Heart right ventricle (tissue), 16 donors: ENCODE data around the gene PABPC3. TPM values are rescaled to one million over a fixed set of nuclear protein-coding genes. Genes with fewer than 3 reads are reported as not detected.

Experiments used
- ATAC-seq, 8 donors: fragments of 200-7000 bp; cut with Tn5 transposase; one replicate each; pipeline ENCODE4 v1.9.1; 2020; ENCODE audit warnings: mild to moderate bottlenecking in 8 of 8, moderate library complexity in 8 of 8, moderate number of reproducible peaks in 1 of 8
- DNase-seq, 2 donors: peaks; one replicate each; pipeline ENCODE4 v3.0.0-alpha.2; 2020
- H3K27ac ChIP-seq, 10 donors: fragments of 200-600 bp; sonication (generic) in 2 of 10; one replicate each; pipeline versions ENCODE4 v1.5.0 to v1.8.0; 2020 to 2022; ENCODE audit warnings: mild to moderate bottlenecking in 3 of 10
- H3K27me3 ChIP-seq, 7 donors: fragments of 200-600 bp; one replicate each; pipeline ENCODE4 v1.8.0; 2021 to 2022; ENCODE audit warnings: mild to moderate bottlenecking in 2 of 7
- H3K36me3 ChIP-seq, 9 donors: fragments of 200-600 bp; sonication (generic) in 1 of 9; one replicate each; pipeline versions ENCODE4 v1.5.0 to v1.8.0; 2020 to 2022; ENCODE audit warnings: mild to moderate bottlenecking in 2 of 9
- H3K4me1 ChIP-seq, 9 donors: fragments of 200-600 bp; sonication (generic) in 1 of 9; one replicate each; pipeline versions ENCODE4 v1.5.0 to v1.8.0; 2020 to 2022; ENCODE audit warnings: mild to moderate bottlenecking in 4 of 9
- H3K4me3 ChIP-seq, 10 donors: fragments of 200-600 bp; sonication (generic) in 2 of 10; one replicate each; pipeline versions ENCODE4 v1.5.0 to v1.8.0; 2020 to 2022; ENCODE audit warnings: mild to moderate bottlenecking in 7 of 10, moderate library complexity in 2 of 10
- H3K9me3 ChIP-seq, 11 donors: fragments of 200-600 bp in 10 of 11; sonication (generic) in 2 of 11; one replicate each; pipeline versions ENCODE4 v1.5.0 to v1.8.0; 2013 to 2022; ENCODE audit warnings: mild to moderate bottlenecking in 2 of 11, control low read depth in 1 of 11, moderate library complexity in 1 of 11
- CTCF ChIP-seq, 9 donors: fragments of 200-600 bp; sonication (generic) in 2 of 9; IDR thresholded peaks; one replicate each; pipeline versions ENCODE4 v1.5.0 to v1.8.0; 2021 to 2022; ENCODE audit warnings: antibody characterized with exemption in 9 of 9, mild to moderate bottlenecking in 5 of 9, moderate library complexity in 1 of 9
- WGBS, 2 donors: extraction: QIAGEN DNeasy Blood & Tissue Kit; methylation state at CpG; one replicate each; pipeline ENCODE4 v1.1.7; 2013; ENCODE audit warnings: inconsistent platforms in 1 of 2; 5-methylcytosine and 5-hydroxymethylcytosine counted together
- intact Hi-C, 10 donors: fragments of 100-400 bp; cut with DNase I; formaldehyde crosslinking; loops; one replicate each; pipeline versions ENCODE4 v1.11.1 to v1.14.2; 2022
- polyA plus RNA-seq, 2 donors: library from polyadenylated mRNA; stranded (reverse); fragments of 200-250 nt; gene quantifications; one replicate each; pipeline ENCODE4 v1.2.3, GENCODE V29; 2013
- total RNA-seq, 10 donors: library from RNA; stranded (reverse); fragmentation: NEBNext Ultra II Directional in 3 of 10; extraction: Animal tissue kit (Norgen Biotek cat#: 25700) in 3 of 10; gene quantifications; one replicate each; pipeline versions ENCODE4 v1.2.1 to v1.2.4, GENCODE V29; 2021 to 2023
- donor health status: Arrhythmogenic right ventricular cardiomyopathy.
- donor health status: ischemic (EF 13 %, LVEDD 7.1; RV severe dilation, severe dysfunction).
- donor health status: healthy with polysubstance abuse.
- donor health status: DM: no; HTN: yes; CAD: no.
- donor health status: DM: no; HTN: no; CAD: no.
- donor health status: ischemic (EF 25% LVEDD 6.9; RV normal size, moderate dysfunction).
- donor health status: ischemic (EF 25% LVEDD 5.7; RV mildly dilated, moderate dysfunction).
- donor health status: healthy.
- donor health status: DM: yes; HTN: yes; CAD: no.
- donor health status: Ischemic cardiomyopathy.
- donor health status: ischemic (EF 35%, LVEDD 5.7; RV mildly dilated, moderate dysfunction).
- donor health status: nonischemic (EF 11% LVEDD 7.7; RV severe dilation, severe dysfunction).
- donor health status: DM: yes; HTN: yes; CAD: no.
- donor health status: PGD.
- donor health status: ischemic (EF 29% LVEDD 5.4; RV normal size, mild dysfunction).
- donor health status: nonischemic (EF 23%, LVEDD 6.1; RV moderate dilation, normal function).

PABPC3 gene
- total and polyA plus RNA-seq, 12 donors = 0.06 to 0.10 (median 0.09) TPM; not detected in 9

- DNase-seq = no peak
- no peaks in the 10 kb centered on the region for H3K27me3 ChIP-seq
- intact Hi-C loops = no loop called here
- no peak for TF ChIP-seq CTCF (IDR thresholded peaks at IDR 0.05)
- H3K27ac ChIP-seq = no peak overlapping the region
- WGBS, 2 donors = 77 to 92% methylated on average over 1 of the region's 1 CpG
- H3K36me3 ChIP-seq = no peaks in the 10 kb centered on the region
- ATAC-seq = no peak
- no peak overlapping the region for H3K4me3 ChIP-seq
- peaks cover 0 to 4% (median 0%) of the 10 kb centered on the region in 11 donors for H3K9me3 ChIP-seq
- no peaks in the 10 kb centered on the region for H3K4me1 ChIP-seq
Measured at GRCh38 chr13:25059166-25059565, 36.8 kb upstream of the PABPC3 start.

- DNase-seq (no peak), ATAC-seq (no peak)
- no peaks in the 10 kb centered on the region for H3K4me1 ChIP-seq
- peaks cover 0 to 4% (median 0%) of the 10 kb centered on the region in 7 donors for H3K27me3 ChIP-seq
- H3K27ac ChIP-seq = no peak overlapping the region
- no peak overlapping the region for H3K4me3 ChIP-seq
- no peak for TF ChIP-seq CTCF (IDR thresholded peaks at IDR 0.05)
- 74 to 77% methylated on average over 7 of the region's 7 CpGs for WGBS, 2 donors
- H3K9me3 ChIP-seq = peaks cover 0 to 4% (median 0%) of the 10 kb centered on the region in 11 donors
- intact Hi-C loops = no loop called here
- no peaks in the 10 kb centered on the region for H3K36me3 ChIP-seq
Measured at GRCh38 chr13:25059958-25060357, 36.0 kb upstream of the PABPC3 start.

- H3K4me3 ChIP-seq = no peak overlapping the region
- no peak for DNase-seq
- H3K27me3 ChIP-seq = peaks cover 0 to 15% (median 0%) of the 10 kb centered on the region in 7 donors
- WGBS, 2 donors = 63 to 69% methylated on average over 5 of the region's 5 CpGs
- H3K4me1 ChIP-seq = no peaks in the 10 kb centered on the region
- no peak overlapping the region for H3K27ac ChIP-seq
- intact Hi-C loops = no loop called here
- no peak for TF ChIP-seq CTCF (IDR thresholded peaks at IDR 0.05)
- ATAC-seq = no peak
- peaks cover 0 to 4% (median 0%) of the 10 kb centered on the region in 11 donors for H3K9me3 ChIP-seq
- H3K36me3 ChIP-seq = no peaks in the 10 kb centered on the region
Measured at GRCh38 chr13:25062479-25062878, 33.5 kb upstream of the PABPC3 start.

GRCh38 chr13:25064396-25064795 lies 31.5 kb upstream of the PABPC3 start:
- H3K9me3 ChIP-seq = peaks cover 0 to under 1% (median 0%) of the 10 kb centered on the region in 11 donors
- no peaks in the 10 kb centered on the region for H3K36me3 ChIP-seq
- H3K27me3 ChIP-seq = peaks cover 0 to 28% (median 7%) of the 10 kb centered on the region in 7 donors
- no peaks in the 10 kb centered on the region for H3K4me1 ChIP-seq
- DNase-seq (no peak), ATAC-seq (no peak)
- no peak for TF ChIP-seq CTCF (IDR thresholded peaks at IDR 0.05)
- H3K4me3 ChIP-seq = no peak overlapping the region
- intact Hi-C loops = no loop called here
- H3K27ac ChIP-seq = no peak overlapping the region
